Measurements from ENCODE around the gene DIABLO.

DNA sequence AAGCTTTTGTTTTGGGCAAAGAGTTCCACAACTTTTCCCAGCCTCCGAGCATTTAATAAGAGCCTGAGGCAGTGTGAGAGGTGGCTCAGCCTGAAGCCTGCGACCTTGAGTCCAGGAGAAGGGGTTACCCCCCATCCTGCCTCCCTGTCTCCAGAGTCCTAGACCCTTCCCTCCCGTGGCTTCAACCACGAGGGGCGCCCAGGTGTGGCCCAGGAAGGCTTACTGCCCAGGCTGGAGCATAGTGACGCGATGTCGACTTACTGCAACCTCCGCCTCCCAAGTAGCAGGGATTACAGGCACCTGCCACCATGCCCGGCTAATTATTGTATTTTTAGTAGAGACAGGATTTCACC is 42.3 kb downstream of the DIABLO start:
- TF ChIP-seq, protein P1, sequence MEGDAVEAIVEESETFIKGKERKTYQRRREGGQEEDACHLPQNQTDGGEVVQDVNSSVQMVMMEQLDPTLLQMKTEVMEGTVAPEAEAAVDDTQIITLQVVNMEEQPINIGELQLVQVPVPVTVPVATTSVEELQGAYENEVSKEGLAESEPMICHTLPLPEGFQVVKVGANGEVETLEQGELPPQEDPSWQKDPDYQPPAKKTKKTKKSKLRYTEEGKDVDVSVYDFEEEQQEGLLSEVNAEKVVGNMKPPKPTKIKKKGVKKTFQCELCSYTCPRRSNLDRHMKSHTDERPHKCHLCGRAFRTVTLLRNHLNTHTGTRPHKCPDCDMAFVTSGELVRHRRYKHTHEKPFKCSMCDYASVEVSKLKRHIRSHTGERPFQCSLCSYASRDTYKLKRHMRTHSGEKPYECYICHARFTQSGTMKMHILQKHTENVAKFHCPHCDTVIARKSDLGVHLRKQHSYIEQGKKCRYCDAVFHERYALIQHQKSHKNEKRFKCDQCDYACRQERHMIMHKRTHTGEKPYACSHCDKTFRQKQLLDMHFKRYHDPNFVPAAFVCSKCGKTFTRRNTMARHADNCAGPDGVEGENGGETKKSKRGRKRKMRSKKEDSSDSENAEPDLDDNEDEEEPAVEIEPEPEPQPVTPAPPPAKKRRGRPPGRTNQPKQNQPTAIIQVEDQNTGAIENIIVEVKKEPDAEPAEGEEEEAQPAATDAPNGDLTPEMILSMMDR (IDR thresholded peaks at IDR 0.05): no peak
- TF ChIP-seq POLR2AphosphoS5 (IDR thresholded peaks at IDR 0.05) (no peak), POLR2A (IDR thresholded peaks at IDR 0.05) (no peak)
